Suppressor macrophage treated with lipopolysaccharide for 1 hour (primary cell): Measurements from ENCODE around the gene ISM1.
A peak's percentile ranks its signal among the peaks of the same experiment; 100 is the strongest.

Experiments
- DNase-seq, 3 donors: peaks; one replicate each; pipeline ENCODE4 v3.0.0-alpha.2; 2020 to 2022

ISM1 gene

DNA sequence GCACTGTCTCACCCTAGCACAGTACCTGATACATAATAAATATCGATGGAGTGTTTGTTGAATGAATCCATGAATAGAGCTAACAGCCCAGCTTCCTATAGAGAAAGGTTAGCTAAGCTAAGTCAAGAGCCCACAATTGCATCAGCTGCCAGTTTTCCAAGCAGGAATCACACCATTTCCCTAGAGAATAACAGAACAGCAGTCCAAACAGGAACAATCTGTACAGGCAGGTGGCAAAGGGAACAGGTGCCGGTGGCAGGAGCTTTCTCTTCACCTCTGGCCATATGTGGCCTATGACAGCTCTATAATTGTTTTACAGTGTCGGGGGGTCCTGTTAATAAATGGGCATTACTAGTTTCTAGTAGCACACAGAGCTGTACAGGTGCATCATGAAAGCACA lies 38.8 kb downstream of the ISM1 start:
- no peak for DNase-seq

DNA sequence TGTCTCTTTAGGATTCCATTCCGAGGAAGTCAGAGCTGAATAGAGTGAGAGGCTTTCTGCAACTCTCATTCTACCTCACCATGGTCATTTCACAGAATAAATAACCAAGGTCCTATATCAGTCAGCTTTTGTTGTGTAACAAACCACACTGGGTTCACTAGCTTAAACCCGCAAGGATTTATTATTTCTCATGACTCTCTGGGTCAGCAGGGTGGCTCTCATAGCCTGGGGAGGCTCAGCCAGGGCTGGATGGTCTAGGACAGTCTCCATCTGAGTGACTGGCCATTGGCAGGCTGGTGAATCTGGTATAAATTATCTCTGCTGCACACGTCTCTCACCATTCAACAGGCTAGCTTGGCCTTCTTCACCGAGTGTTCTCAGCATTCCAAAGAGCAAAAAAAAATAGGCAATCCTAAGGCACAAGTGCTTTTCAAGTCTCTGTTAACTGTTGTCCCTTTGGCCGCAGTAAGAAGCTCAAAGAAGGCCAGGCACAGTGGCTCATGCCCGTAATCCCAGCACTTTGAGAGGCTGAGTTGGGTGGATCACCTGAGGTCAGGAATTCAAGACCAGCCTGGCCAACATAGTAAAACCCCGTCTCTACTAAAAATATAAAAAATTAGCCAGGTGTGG lies 39.7 kb downstream of the ISM1 start:
- no peak for DNase-seq

DNA sequence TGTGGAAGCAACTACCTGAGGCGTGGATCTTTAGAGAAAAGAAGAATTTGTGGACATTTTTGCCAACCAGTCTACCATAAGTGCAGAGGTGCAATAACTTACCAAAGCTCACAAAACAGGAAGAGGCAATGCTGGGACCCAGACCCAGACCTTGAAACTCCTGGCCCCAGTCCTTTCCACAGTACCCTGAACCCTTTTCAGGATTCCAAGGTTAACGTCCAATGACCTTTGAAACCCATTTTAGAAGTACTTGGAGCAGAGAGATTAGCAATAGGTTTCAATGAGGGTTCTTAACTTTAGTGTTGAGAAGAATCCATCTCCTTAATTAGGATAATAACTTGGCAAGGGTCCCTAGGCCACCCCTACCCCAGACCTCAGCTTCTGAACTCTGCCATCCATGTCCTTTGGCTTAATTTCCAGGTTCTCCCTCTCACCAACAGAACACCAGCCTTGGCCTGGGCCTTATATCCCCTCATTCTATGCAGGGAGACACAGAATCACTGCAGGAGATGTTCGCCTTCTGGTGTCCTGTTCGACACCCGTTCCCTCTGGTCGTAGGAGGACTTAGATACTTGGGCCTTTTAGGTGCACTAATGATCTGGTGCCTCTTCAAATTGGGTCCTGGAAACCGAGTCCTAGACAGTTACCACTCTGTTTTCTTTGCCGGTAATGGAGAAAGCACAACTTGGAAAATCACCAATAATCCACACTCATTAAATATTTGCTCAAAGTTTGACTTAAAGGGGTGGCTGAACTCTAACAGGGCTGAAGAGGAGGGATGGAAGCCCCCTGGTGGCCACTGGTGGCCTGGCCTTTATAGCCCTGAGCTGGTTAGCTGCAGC lies 40.6 kb downstream of the ISM1 start:
- DNase-seq: peak; percentile 25 to 63 (median 36)

DNA sequence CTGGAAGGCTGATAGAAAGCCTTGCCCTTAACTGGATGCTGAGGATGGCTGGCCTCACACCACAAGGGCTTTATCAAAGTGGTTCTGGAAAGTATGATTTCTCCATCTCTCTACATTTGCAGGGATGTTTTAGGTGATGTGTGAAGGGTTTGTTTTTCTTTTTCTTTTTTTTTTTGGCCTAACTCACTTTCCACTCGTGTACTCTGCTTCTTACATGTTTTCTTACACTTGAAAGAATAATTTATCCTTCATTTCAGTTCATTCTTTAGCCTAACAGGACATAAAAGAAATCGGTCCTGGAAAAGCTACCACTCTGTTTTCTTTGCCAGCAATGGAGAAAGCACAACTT lies 41.2 kb downstream of the ISM1 start:
- no peak for DNase-seq

DNA sequence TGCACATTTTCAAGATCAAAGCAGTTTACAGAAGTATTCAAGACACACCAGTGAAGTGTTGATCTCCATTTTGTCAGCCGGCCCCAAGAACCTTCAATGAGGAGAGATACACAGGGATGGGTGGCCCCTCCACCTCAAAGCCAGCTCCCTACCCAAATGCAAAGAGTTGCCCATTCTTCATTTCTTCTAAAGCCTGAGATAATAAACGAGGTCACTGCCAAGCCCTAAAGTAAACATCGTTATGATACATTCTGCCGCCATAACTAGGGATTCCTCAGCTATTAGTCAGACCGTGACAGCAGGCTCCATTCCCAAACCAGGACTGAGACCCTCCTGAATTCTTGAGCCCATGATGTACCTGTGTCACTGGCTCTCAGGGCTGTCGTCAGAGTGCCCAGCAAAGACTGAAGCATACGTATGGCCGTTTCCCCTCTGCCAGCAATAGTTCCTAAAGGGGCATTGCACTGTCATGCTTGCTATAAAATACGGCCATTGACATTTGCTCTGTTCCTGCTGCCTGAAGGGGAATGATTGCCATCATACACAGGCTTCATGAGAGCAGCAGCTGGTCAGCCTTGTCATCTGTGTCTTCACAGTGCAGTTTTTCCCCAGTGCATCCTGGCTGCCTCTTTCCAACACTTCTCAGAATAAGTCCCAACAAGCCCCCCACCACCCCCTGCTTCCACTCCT lies 41.7 kb downstream of the ISM1 start:
- no peak for DNase-seq

DNA sequence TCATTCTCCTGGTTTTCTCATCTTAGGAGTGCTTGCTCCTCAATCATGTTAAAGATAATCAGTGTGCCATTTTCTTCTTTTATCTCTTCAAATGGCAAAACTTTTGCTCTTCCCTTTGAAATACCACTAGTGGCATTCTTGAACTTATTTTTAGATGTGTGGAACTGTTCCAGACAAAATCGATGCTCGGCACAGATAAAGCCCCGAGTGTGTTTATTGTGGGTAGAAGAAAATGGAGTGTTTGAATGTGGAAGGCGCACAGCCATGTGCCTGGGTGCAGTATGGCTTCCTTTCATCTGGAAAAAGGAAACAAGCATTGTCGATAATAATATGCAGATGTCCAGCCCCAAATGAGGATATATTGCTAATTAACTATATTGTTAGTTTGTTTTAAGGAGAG lies 42.4 kb downstream of the ISM1 start:
- DNase-seq: no peak

DNA sequence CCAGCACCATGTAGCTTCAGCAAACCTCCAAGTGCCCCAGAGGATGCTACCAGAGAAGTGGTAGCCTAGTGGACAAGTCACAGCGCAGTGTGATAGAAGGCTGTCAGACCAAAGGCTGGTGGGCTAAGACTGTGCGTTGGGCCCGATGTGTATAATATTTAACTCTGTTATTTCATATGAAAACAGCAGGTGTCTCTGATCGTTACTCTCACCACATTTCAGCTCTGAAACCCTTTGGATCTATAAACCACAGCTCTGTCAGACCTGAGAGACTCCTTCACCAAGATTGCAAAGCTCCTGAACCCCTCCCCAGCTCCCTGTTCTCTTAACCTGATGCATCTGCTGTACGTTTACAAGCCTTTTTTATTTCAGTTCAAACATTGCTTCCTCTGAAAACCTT lies 43.8 kb downstream of the ISM1 start:
- DNase-seq: no peak

DNA sequence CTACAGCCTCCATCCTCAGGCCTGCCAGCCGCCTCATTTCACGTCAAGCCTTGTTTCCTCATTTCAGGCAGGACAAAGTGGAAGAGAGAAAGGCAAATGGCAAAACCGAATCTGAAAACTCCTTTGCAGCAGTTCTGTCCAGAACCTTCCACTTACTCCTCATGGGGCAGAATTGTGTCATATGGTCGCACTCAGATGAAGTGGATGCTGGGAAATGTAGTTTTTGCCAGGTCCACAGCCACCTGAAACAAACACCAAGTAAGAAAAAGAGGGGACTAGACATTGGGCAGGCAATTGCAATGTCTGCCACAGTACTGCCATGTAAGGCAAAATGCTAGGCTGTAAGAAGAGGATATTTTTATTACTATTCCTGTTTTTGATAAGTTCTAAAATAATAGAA lies 44.9 kb downstream of the ISM1 start:
- DNase-seq: no peak

DNA sequence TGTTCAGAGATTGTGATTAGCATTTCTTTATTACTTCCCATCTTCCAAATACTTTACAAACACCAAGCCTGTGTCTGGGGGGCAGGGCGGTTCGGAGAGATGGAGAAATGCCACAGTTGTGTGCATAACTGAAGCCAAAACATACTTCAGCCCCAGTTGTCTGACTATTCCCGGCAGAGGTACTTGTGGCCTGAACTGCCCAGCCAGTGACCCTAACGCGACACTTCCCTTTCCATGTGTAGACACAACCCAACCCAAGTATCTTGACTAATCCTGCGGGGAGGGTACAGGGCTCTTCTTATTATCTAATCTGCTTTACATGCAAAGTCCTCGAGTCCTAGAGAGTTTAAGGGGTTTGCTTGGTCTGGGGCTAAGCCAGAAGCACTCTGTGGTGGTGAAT lies 46.2 kb downstream of the ISM1 start:
- DNase-seq: no peak

DNA sequence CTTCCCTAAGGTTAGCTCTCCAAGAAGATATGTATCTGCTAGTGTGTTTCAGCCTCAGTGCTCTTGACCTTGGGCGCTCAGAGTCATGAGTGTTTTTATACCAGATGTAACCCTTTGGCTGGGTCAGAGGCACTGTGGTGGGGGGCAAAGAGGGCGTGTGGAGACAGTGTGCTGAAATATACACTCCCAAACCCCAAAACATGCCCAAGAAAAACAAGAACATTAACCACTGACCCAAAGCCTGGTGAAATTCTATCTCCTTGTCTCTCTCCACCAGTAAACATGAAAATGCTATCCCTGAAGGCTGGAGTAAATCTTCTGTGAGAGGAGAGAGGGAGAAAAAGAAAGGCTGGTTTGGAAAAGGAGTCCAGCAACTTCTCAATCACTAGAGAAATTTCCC lies 47.9 kb downstream of the ISM1 start:
- no peak for DNase-seq

DNA sequence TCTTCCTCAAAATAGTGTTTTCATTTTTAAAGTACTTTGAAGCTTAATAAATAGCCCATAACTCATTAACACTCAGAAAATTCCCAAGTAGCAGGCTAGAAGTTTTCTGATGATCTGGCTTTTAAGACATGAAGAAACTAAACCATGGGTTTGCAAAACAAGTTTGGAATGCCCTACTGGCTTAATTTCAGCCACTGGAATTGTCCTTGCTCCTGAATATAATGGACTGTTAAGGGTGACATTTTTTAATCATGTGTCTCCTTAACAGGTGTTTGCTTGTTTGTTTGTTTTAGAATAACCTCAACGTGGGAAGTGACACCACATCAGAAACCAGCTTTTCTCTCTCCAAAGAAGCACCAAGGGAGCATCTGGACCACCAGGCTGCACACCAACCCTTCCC lies 49.1 kb downstream of the ISM1 start:
- DNase-seq: no peak

DNA sequence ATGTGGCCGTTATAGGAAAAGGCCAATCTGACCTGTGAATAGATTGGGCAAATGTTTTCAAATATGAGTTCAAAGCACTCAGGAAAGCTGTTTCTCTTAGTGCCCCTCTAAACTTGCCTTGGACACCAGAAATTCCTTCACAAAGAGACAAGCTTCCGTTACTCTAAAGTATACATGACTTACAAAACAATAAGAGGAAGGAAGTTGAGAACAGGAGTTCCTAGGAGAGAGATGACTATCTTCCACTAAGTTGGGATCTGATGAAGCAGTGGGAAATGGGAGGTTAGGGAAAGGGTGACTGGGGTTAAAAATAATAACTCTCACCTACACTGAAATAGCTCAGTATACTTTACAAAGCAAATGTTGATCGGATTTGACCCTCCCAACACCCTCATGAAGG lies 50.0 kb downstream of the ISM1 start:
- DNase-seq: no peak

DNA sequence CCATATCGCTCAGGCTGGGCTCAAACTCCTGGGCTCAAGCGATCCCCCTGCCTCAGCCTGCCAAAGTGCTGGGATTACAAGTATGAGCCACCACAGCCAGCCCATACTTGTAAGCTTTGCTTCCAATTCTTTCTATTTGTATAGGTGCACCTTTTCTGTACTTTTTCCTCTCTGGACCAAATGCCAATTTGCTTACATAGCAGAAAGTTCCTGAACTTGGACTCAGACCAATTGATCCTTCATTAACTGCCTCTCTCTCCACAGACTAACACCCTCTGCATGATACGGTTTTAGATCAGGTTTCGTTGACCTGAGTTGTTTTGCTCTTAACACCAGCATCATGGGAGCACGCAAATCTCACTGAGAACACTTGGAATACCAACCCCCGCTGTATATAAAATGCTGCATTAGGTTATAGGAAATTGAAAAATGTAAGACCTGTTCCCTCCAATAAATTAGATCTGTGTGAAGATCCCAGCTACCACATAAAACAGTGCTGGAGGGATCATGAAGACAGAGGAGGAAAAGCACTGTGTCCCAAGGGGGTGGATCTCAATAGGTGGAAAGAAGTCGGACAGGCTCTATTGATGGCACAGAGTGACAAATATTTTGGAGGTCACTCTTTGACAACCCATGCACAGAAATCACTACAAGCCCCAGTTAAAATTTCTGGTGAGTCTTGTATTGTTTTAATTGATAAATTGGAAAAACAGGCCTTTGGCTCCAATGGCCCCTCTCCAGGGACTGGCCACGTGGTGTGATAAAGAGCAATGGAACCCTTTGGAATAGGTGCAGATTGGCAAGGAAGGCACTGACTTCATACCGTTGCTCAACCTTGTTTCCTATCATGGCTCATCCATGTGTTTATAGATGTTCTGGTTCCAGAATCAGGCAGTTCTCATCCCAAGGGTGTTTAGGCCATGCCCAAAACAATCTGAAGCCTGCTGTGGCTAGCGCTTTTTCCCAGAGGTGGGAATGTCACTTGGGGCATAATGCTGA lies 51.2 kb downstream of the ISM1 start:
- DNase-seq: no peak

DNA sequence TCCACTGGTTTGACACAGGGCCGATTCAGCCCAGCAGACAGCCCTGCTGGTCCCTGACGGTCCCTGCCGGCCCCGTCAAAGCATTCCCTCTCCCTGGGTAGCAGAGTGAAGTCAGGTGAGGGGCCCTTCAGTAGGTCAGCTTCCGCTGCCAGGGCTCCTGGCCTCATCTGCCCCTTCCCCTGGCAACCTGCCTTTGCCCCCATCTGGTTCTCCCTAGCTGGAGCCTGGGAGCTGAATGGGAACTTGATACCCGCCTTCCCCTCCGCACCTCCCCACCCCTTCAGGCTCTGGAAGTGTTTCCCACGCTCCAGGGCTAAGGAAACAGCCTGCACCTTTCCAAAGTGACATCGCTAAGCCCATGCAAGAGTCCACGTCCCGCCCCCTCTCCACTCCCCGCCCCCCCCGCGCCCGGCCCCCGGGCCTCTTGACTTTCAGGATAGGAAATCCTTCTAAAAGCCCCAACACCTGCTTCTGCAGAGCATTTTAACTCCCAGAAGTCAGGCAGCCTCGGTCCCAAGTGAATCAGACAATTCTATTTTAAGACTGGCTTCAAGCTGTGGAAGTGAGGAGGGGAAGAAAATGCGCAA lies 53.3 kb downstream of the ISM1 start:
- DNase-seq: no peak

DNA sequence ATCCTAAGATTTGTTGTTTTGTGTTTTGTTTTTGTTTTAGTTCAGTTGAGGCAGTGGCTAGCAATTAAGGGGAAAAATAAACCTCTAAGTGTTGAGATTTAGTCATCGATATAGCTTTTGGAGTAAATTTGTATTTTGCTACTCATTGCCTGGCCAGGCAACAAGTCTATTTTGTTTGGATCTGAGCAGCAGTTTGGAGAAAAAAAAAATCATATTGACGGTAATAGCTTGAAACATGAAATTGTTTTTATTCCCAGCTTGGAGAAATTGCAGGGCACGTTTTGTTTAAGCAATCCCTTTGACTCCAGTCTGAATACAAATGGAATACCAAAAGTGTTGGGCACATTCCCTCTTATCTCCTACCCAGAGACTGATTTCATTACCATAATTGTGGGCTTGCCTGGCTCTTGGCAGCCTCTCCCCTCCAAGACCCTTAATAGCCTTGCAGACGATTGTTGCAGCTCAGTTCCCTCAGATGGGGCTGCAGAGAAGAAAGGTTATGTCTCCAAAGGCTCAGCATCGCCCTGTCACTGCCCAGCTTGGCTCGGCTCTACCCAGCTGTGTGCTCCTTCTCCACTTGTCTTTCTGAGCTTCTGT lies 56.0 kb downstream of the ISM1 start:
- no peak for DNase-seq

DNA sequence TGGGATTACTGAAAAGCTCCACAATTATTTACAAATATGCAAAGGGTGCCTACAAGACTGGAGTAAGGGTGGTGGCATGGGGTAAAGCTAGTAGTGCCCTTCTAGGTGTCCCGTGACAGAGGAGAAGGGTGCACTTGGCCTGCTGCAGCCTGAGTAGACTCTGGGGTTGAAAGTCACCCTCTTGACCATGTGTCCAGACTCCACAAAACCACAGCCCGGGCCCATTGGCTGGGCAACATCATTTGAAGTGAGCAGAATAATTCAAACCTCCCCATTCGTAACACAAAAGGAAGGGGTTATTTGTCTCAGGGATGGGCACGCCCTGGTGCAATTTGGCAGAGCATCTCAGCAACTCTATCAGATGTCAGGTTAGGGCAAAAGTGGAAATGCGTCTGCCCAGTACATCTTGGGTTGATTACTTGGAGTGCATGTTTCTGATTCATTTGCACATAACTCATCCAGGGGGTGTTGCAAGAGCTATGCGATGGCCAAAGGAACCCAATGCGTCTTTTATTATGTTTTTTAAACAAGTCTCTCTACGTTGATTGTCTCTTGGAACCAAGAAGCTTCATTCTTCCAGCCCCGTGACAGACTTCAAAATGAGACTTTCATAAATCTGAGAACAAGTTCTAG lies 56.7 kb downstream of the ISM1 start:
- DNase-seq: no peak

DNA sequence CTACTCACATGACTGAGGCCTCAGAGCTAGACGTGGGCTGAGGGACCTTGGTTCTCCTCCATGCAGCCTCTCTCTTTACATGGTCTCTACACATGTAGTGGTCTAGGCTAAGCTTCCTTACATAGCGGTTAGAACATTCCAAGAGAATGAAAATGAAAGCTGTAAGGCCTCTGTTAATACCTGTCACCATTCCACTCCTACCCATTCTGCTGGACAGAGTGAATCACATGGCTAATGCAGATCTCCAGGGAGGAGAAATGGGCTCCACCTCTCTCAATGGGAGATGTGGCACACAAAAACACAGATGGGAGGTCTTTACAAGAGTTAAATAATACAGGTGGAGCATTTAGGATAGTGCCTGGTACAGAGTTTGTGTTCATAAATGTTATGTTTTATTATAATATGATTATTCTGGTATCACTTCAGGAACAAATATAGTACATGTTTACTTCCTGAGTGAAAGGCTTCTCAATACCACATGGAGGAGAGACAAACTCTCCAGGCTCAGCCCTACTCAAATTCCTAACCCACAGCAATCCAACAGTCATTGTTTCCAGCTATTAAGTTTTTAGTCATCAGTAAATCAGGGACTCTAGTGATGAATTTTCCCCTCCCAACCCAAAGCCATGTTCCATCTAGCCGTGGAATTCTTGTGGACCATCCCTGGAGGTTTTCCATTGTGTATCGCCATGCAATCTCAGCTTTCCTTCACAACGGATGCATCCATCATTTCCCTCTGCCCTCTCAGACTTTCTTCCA lies 57.9 kb downstream of the ISM1 start:
- DNase-seq: no peak

DNA sequence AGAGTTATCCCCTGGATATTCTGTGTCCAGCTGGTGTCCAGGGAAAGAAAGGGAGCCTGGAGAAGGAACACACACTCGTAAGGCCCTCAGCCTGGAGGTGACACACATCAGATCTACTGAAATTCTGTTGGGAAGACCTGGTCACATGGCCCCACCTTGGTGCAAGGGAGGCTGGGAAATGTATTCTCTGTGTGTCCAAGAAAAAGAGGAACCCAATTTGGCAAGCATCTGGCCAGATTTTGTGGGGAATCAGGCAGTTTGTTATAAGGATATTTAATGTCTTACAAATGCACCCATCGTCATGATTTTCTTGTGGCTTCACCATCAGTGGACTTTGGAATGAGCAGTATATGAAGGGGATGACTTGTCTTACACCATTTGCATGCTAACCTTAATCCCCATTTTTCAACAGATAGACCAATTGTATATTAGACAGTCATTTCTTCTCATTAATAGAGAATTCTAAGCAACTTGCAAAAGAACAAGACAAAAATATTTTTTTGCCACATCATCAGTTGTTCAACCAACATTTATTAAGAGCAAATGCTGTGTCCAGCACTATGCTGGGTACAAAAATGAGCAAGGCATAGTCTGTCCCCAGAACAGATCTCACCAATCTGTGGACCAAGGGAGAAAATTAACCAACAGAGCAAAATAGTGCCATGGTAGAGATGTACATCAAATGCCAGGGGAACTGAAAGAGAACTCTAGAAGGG lies 59.7 kb downstream of the ISM1 start:
- DNase-seq: no peak

DNA sequence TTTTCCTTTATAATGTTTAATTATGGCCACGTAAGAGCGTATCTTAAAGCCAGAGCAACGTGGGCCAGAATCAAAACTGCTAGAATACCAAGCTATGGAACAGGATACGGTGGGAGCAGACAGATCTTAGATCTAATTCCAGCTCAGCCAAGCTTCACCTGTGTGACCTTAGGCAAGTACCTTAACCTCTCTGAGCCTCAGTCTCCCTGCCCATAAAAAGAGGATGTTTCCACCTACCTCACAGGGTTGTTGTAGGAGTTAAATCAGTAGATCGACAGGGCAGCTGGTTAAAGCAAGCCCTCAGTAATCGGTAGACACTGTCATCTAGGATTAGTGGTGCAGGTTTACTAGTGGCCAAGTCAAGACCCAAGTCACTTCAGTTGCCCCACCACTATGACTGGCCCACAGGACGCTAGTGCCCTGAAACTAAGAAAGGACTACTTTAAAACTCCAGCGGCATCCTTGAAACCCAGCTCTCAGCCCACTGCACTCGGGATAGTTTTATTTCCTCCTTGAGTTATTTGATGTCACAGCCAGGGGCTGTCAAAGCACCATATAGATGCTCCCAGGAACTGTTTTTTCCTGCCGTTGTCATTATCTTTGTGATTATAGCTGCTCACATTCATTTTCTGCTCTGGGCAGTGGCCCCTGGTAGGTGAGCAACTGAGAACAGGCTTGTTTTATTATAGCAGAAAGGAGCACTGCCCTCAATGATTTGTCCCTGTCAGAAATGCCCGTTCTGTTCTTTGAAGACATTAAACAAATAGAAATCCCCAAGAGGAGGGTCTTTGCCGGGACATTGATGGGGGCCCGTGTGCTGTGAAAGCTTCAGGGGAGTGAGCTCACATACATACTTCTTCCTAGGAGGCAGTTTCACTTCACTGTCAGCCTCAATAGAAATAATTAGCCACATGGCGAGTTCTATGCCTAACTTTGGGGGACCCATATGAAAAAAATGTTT lies 63.1 kb downstream of the ISM1 start:
- no peak for DNase-seq
